NCI-H2081 (cell line): ENCODE data around the gene CDH13.

ENCODE experiments used
- DNase-seq, 2 experiments: peaks; one replicate each; lab custom pipeline; 2025; lab: John Stamatoyannopoulos, UW

Gene CDH13

GRCh38 chr16:82699260-82699659 lies 72.5 kb downstream of the CDH13 start:
- no peak for DNase-seq

- no peak for DNase-seq
Observed at GRCh38 chr16:82699711-82700495, 73.1 kb downstream of the CDH13 start.

GRCh38 chr16:82700541-82701235 lies 73.9 kb downstream of the CDH13 start:
- no peak for DNase-seq

DNA sequence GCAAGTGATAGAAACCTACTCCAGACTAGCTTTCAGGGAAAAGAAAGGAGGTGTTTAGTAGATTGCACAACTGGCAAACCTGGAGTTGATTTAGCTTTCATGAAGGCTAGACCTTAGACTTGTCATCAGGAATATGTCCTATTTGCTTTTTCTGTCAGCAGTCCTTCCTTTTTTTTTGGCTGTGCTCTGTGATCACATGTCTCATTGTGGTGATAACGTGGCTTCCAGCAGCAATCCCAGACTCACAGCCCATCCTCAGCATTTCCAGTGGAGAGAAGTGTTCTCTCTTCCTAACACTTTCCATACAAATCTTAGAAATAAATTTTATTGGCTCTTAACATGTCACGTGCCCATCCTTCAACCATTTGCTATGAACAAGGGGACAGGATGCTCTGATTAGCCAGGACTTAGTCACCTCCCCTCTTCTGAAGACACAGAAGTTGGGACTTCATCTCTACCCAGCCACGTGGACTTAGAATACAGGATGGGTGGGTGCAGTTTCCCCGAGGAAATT lies 74.7 kb downstream of the CDH13 start:
- no peak for DNase-seq

GRCh38 chr16:82703161-82703560 lies 76.4 kb downstream of the CDH13 start:
- no peak for DNase-seq

DNA sequence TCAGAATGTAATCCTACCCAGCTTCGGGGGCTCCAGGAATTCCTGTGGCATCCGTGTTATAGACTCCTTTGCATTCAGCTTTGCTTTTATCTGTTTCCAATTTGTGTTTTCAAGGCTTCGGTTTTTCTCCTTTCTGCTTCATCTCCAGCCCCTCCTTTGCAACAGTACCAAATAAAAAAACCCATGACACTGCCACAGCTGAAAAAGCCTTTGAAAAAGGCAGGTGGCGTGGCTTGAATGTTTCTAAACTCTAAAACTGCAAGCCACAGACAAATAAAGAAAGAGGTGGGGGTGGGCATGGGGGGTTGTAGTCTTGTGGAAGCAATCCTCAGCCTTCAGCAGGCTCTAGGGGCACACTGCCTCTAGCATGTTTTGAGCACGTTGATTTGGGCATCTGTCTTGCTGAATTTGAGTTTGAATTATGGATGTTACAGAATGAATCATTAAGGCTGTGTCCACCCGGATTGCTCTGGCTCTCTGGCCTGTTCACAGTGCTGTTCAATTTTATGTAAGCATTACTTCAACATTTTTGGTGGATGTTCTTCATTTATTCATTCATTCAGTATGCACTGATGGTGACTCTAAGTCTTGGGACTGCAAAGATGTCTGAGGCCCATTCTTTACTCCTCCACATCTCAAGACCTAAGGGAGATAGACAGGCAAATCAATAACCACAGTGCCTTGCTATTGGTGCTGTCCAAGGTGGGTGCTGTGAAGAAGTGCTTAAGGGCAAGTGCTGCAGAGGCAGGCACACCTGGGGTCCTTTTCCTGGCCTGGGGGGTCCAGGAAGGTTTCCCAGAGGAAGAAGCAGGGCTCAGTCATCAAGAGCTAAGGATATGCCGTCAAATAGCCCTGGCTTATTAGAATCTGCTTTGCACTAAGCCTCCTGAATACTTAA lies 77.4 kb downstream of the CDH13 start:
- DNase-seq = no peak

- DNase-seq = no peak
Observed at GRCh38 chr16:82709987-82710386, 83.2 kb downstream of the CDH13 start.

DNA sequence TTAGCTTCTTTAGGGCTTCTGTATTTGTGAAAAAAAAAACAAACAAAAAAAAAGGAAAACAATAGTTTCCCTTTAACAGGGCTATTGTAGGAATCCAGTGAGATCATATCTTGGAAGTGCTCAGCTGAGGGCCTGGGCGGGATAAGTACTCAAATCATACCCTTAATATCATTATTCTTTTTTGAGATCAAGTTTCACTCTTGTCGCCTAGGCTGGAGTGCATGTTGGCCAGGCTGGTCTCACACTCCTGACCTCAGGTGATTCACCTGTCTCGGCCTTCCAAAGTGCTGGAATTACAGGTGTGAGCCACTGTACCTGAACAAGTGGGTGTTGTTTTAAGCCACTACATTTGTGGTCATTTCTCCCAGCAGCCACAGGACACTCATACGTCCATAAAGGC lies 87.0 kb downstream of the CDH13 start:
- no peak for DNase-seq

- DNase-seq = no peak
Observed at GRCh38 chr16:82715160-82715559, 88.4 kb downstream of the CDH13 start.

DNA sequence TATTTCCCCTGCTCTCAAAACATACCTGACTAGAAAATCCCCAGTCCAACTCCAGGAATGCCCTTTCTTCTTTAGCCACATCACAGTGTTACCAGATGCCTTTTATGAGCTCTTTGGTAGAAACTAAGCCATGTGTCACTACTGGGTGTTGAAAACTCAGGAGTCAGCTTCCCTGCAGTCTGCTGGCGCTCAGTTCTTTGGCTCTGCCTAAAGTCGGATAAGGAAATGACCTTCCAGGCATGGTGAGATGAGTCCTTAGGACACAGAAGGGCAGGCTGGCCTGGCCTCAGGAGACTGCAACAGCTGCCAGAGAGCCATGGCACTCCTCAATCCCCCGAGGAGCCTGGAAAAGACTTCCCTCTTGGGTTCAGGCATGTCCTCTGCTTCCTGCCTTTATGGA lies 89.1 kb downstream of the CDH13 start:
- DNase-seq = no peak

DNA sequence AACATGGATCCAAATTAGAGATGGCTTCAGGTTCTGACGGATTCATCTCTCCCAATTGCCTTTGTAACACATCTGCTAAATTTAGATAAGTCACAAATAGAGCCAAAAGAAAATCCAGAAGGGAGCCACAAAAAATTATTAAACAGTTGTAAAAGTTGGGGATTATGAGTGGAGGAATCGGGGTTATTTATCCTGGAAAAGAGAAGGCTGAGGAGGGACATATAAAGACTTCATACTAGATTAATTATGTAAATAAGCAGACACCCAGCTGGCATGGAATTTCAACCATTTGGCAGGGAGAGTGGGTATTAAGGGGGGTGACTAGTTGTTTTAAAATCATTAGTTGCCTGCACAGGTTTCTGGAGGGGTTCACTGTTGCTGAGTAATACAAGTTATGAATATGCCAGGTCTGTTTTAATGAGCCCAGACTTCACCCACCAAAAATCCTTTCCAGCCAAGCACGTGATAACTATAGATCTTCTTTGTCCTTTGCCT lies 89.6 kb downstream of the CDH13 start:
- no peak for DNase-seq

DNA sequence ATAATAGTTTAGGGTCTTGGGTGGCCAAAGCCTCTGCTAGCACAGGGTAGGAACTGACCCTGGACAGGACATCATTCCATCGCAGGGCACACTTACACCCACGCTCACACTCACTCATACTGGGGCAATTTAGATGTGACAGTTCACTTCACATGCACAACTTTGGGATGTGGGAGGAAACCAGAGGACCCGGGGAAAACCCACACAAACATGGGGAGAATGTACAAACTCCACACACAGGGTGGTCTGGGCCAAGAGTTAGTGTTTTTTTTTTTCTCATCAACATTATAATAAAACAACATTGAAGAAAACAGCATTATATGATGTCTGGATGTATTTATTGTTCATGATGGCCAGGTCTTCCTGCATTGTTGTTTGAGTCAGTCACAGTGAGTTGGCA lies 93.6 kb downstream of the CDH13 start:
- no peak for DNase-seq

- no peak for DNase-seq
Observed at GRCh38 chr16:82726306-82726705, 99.5 kb downstream of the CDH13 start.

GRCh38 chr16:82728901-82729300 lies 102.1 kb downstream of the CDH13 start:
- no peak for DNase-seq

- DNase-seq = no peak
Observed at GRCh38 chr16:82730901-82731300, 104.1 kb downstream of the CDH13 start.

DNA sequence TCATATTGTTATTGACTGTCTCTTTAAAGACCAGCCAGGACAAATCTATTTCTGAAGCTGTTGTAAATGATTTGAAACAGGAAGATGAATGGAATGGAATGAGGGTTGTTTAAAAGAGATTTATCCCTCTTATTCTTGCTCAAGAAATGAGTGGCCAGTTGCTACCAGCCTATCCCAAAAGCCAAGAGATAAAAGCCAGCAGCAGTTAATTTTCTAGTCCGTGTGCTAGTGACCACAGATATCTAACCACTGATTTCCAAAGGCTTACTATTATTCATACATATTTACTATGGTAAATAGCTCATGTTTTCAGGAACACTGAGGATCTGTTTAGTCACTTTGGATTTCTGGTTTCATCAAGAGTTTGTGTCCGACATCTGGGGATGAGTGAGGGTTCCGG lies 105.7 kb downstream of the CDH13 start:
- DNase-seq = no peak

GRCh38 chr16:82735186-82735585 lies 108.4 kb downstream of the CDH13 start:
- no peak for DNase-seq

DNA sequence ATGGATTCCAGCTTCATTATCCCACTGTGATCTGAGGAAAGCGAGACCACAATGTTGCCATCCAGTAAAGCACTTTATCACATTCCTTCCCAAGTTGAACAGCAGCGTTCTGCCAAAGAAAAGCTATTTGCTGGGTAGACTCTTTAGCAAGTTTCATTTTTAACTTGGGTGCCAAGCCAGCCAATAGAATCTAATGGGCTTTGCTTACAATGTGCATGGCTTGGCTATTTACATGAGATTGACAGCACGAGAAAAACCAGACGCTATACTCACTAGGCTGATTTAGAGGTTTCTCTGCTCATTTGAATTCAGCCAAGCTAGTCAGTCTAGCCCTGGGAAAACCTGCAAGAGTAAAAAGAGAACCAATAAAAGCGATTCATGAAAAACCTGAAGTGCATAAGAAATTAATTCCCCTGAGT lies 108.9 kb downstream of the CDH13 start:
- no peak for DNase-seq

DNA sequence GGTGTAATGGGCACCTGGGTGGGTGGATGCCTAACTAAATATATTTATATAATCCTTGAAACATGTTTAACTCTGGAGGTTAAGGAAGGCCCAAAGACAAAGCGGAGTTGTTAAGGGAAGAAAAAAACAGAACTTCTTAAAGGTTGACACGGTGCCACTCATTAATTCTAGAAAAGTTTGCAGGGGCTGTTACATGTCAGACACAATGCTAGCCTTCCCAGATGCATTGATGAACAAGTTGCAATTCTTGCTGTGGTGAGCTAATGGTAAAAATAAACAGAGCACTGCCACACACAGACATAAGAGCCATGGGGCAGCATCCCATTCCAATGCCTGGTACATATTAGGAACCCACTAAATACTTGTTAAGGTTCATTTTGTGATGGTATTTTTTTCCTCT lies 109.5 kb downstream of the CDH13 start:
- no peak for DNase-seq

- no peak for DNase-seq
Observed at GRCh38 chr16:82738699-82739098, 111.9 kb downstream of the CDH13 start.

DNA sequence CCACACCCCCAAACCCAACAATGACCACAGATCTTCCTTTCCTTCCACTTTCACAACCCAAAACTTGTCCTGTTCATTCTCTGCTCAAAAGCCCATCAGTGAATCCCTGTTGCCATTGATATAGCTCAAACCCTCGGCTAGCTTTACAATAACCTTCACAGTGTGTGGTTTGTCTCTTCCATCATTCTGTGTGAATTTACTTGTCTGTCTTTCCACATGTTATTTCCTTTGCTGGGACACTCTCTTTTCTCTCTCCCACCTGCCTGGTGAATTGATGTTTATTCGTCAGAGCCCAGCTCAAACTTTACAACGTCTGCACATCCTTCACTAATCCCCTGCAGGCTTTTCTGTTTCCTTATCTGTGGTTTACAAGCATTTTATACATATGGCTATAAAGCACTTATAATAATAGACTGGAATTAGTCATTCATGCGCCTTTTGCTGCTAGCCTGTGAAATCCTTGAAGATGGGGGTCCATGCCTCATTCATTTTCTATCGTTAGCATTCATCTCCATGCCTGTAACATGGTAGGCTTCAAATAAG lies 114.4 kb downstream of the CDH13 start:
- no peak for DNase-seq

DNA sequence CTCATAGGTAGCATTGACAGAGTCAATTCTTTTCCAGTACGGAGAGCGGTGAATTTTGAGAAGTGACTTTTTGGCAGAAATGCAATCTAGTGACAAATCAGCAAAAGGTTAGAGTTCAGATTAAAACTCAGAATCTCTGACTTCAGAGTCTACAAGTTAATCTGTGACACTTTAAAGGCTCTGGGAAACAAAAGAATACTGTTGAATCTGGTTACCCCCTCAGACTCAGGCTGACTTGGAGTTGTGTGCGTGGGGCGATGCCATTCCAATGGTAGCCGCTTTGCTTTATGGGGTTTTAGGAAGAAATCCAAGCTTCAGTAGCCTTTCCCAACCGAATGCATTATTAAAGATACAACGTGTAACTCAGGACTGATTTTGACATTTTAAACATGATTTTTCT lies 118.2 kb downstream of the CDH13 start:
- no peak for DNase-seq
